Measurements from ENCODE around the gene TMTC1.

Gene TMTC1

GRCh38 chr12:29681370-29681769, 102.4 kb downstream of the TMTC1 start:
- no CpG with 5 or more reads among the region's 1 CpG for WGBS (ENCODE audit: insufficient coverage, insufficient read length)
- H3K36me3 ChIP-seq (ENCODE audit: control insufficient read depth, insufficient read depth, low read length): no peaks in the 10 kb centered on the region
- no peak for DNase-seq (ENCODE audit: low read depth, low spot score)
- H3K4me1 ChIP-seq (ENCODE audit: control insufficient read depth, insufficient read depth, low read length): no peaks in the 10 kb centered on the region
- H3K27me3 ChIP-seq (ENCODE audit: control insufficient read depth, insufficient read depth, low read length): no peaks in the 10 kb centered on the region
- no peaks in the 10 kb centered on the region for H3K9me3 ChIP-seq (ENCODE audit: control insufficient read depth, insufficient read depth, low read length)
- H3K27ac ChIP-seq (ENCODE audit: low read length): no peak overlapping the region
- no peak overlapping the region for H3K4me3 ChIP-seq (ENCODE audit: low read length)

GRCh38 chr12:29676676-29677075, 107.1 kb downstream of the TMTC1 start:
- Histone ChIP-seq H3K27me3 (ENCODE audit: control insufficient read depth, insufficient read depth, low read length) (no peaks in the 10 kb centered on the region), H3K27ac (ENCODE audit: low read length) (no peak overlapping the region), H3K4me1 (ENCODE audit: control insufficient read depth, insufficient read depth, low read length) (no peaks in the 10 kb centered on the region), H3K4me3 (ENCODE audit: low read length) (no peak overlapping the region), H3K9me3 (ENCODE audit: control insufficient read depth, insufficient read depth, low read length) (no peaks in the 10 kb centered on the region), H3K36me3 (ENCODE audit: control insufficient read depth, insufficient read depth, low read length) (no peaks in the 10 kb centered on the region)
- WGBS (ENCODE audit: insufficient coverage, insufficient read length): no CpG with 5 or more reads among the region's 2 CpGs
- no peak for DNase-seq (ENCODE audit: low read depth, low spot score)

- Histone ChIP-seq H3K4me1 (ENCODE audit: control insufficient read depth, insufficient read depth, low read length) (no peaks in the 10 kb centered on the region), H3K4me3 (ENCODE audit: low read length) (no peak overlapping the region), H3K27me3 (ENCODE audit: control insufficient read depth, insufficient read depth, low read length) (no peaks in the 10 kb centered on the region), H3K36me3 (ENCODE audit: control insufficient read depth, insufficient read depth, low read length) (no peaks in the 10 kb centered on the region), H3K9me3 (ENCODE audit: control insufficient read depth, insufficient read depth, low read length) (no peaks in the 10 kb centered on the region), H3K27ac (ENCODE audit: low read length) (no peak overlapping the region)
- DNase-seq (ENCODE audit: low read depth, low spot score): no peak
- WGBS (ENCODE audit: insufficient coverage, insufficient read length): no CpG with 5 or more reads among the region's 5 CpGs
Measured at GRCh38 chr12:29674463-29674862, 109.3 kb downstream of the TMTC1 start.

- H3K36me3 ChIP-seq (ENCODE audit: control insufficient read depth, insufficient read depth, low read length): no peaks in the 10 kb centered on the region
- H3K27ac ChIP-seq (ENCODE audit: low read length): no peak overlapping the region
- H3K9me3 ChIP-seq (ENCODE audit: control insufficient read depth, insufficient read depth, low read length): no peaks in the 10 kb centered on the region
- no CpG with 5 or more reads among the region's 3 CpGs for WGBS (ENCODE audit: insufficient coverage, insufficient read length)
- DNase-seq (ENCODE audit: low read depth, low spot score): no peak
- no peaks in the 10 kb centered on the region for H3K4me1 ChIP-seq (ENCODE audit: control insufficient read depth, insufficient read depth, low read length)
- H3K27me3 ChIP-seq (ENCODE audit: control insufficient read depth, insufficient read depth, low read length): no peaks in the 10 kb centered on the region
- H3K4me3 ChIP-seq (ENCODE audit: low read length): no peak overlapping the region
Measured at GRCh38 chr12:29673346-29673745, 110.4 kb downstream of the TMTC1 start.

- Histone ChIP-seq H3K36me3 (ENCODE audit: control insufficient read depth, insufficient read depth, low read length) (no peaks in the 10 kb centered on the region), H3K9me3 (ENCODE audit: control insufficient read depth, insufficient read depth, low read length) (no peaks in the 10 kb centered on the region), H3K27me3 (ENCODE audit: control insufficient read depth, insufficient read depth, low read length) (no peaks in the 10 kb centered on the region), H3K27ac (ENCODE audit: low read length) (no peak overlapping the region), H3K4me1 (ENCODE audit: control insufficient read depth, insufficient read depth, low read length) (no peaks in the 10 kb centered on the region), H3K4me3 (ENCODE audit: low read length) (no peak overlapping the region)
- no peak for DNase-seq (ENCODE audit: low read depth, low spot score)
- WGBS (ENCODE audit: insufficient coverage, insufficient read length): no CpG with 5 or more reads among the region's 4 CpGs
Measured at GRCh38 chr12:29672580-29672979, 111.2 kb downstream of the TMTC1 start.

GRCh38 chr12:29671742-29672141, 112.0 kb downstream of the TMTC1 start:
- DNase-seq (ENCODE audit: low read depth, low spot score): no peak
- Histone ChIP-seq H3K36me3 (ENCODE audit: control insufficient read depth, insufficient read depth, low read length) (no peaks in the 10 kb centered on the region), H3K27me3 (ENCODE audit: control insufficient read depth, insufficient read depth, low read length) (no peaks in the 10 kb centered on the region), H3K4me1 (ENCODE audit: control insufficient read depth, insufficient read depth, low read length) (no peaks in the 10 kb centered on the region), H3K27ac (ENCODE audit: low read length) (no peak overlapping the region), H3K4me3 (ENCODE audit: low read length) (no peak overlapping the region), H3K9me3 (ENCODE audit: control insufficient read depth, insufficient read depth, low read length) (no peaks in the 10 kb centered on the region)
- WGBS (ENCODE audit: insufficient coverage, insufficient read length): no CpG with 5 or more reads among the region's 2 CpGs

- H3K9me3 ChIP-seq (ENCODE audit: control insufficient read depth, insufficient read depth, low read length): no peaks in the 10 kb centered on the region
- no peaks in the 10 kb centered on the region for H3K4me1 ChIP-seq (ENCODE audit: control insufficient read depth, insufficient read depth, low read length)
- no peak for DNase-seq (ENCODE audit: low read depth, low spot score)
- H3K27me3 ChIP-seq (ENCODE audit: control insufficient read depth, insufficient read depth, low read length): no peaks in the 10 kb centered on the region
- no peak overlapping the region for H3K4me3 ChIP-seq (ENCODE audit: low read length)
- H3K27ac ChIP-seq (ENCODE audit: low read length): no peak overlapping the region
- no CpG with 5 or more reads among the region's 2 CpGs for WGBS (ENCODE audit: insufficient coverage, insufficient read length)
- H3K36me3 ChIP-seq (ENCODE audit: control insufficient read depth, insufficient read depth, low read length): no peaks in the 10 kb centered on the region
Measured at GRCh38 chr12:29667011-29667410, 116.7 kb downstream of the TMTC1 start.

- no peaks in the 10 kb centered on the region for H3K27me3 ChIP-seq (ENCODE audit: control insufficient read depth, insufficient read depth, low read length)
- 100% methylated on average over 1 of the region's 5 CpGs for WGBS (ENCODE audit: insufficient coverage, insufficient read length)
- no peak overlapping the region for H3K27ac ChIP-seq (ENCODE audit: low read length)
Measured at GRCh38 chr12:29665107-29665506, 118.6 kb downstream of the TMTC1 start.

GRCh38 chr12:29662734-29663323, 120.9 kb downstream of the TMTC1 start:
- no peak for DNase-seq (ENCODE audit: low read depth, low spot score)
- Histone ChIP-seq H3K4me3 (ENCODE audit: low read length) (no peak overlapping the region), H3K27me3 (ENCODE audit: control insufficient read depth, insufficient read depth, low read length) (no peaks in the 10 kb centered on the region), H3K9me3 (ENCODE audit: control insufficient read depth, insufficient read depth, low read length) (no peaks in the 10 kb centered on the region), H3K36me3 (ENCODE audit: control insufficient read depth, insufficient read depth, low read length) (no peaks in the 10 kb centered on the region), H3K27ac (ENCODE audit: low read length) (no peak overlapping the region), H3K4me1 (ENCODE audit: control insufficient read depth, insufficient read depth, low read length) (no peaks in the 10 kb centered on the region)
- no CpG with 5 or more reads among the region's 9 CpGs for WGBS (ENCODE audit: insufficient coverage, insufficient read length)

More at GRCh38 chr12:29665107-29665506, 118.6 kb downstream of the TMTC1 start:
- Histone ChIP-seq H3K4me3 (ENCODE audit: low read length) (no peak overlapping the region), H3K36me3 (ENCODE audit: control insufficient read depth, insufficient read depth, low read length) (no peaks in the 10 kb centered on the region), H3K9me3 (ENCODE audit: control insufficient read depth, insufficient read depth, low read length) (no peaks in the 10 kb centered on the region), H3K4me1 (ENCODE audit: control insufficient read depth, insufficient read depth, low read length) (no peaks in the 10 kb centered on the region)
- DNase-seq (ENCODE audit: low read depth, low spot score): no peak

GRCh38 chr12:29660847-29661246, 122.9 kb downstream of the TMTC1 start:
- Histone ChIP-seq H3K4me1 (ENCODE audit: control insufficient read depth, insufficient read depth, low read length) (no peaks in the 10 kb centered on the region; the same call in 1 of the 2 replicates), H3K36me3 (ENCODE audit: control insufficient read depth, insufficient read depth, low read length) (no peaks in the 10 kb centered on the region), H3K9me3 (ENCODE audit: control insufficient read depth, insufficient read depth, low read length) (no peaks in the 10 kb centered on the region), H3K27ac (ENCODE audit: low read length) (no peak overlapping the region), H3K4me3 (ENCODE audit: low read length) (no peak overlapping the region), H3K27me3 (ENCODE audit: control insufficient read depth, insufficient read depth, low read length) (no peaks in the 10 kb centered on the region)
- no peak for DNase-seq (ENCODE audit: low read depth, low spot score)
- no CpG with 5 or more reads among the region's 6 CpGs for WGBS (ENCODE audit: insufficient coverage, insufficient read length)

GRCh38 chr12:29656762-29657538, 126.8 kb downstream of the TMTC1 start:
- Histone ChIP-seq H3K36me3 (ENCODE audit: control insufficient read depth, insufficient read depth, low read length) (no peaks in the 10 kb centered on the region), H3K27me3 (ENCODE audit: control insufficient read depth, insufficient read depth, low read length) (no peaks in the 10 kb centered on the region), H3K9me3 (ENCODE audit: control insufficient read depth, insufficient read depth, low read length) (no peaks in the 10 kb centered on the region), H3K4me1 (ENCODE audit: control insufficient read depth, insufficient read depth, low read length) (no peaks in the 10 kb centered on the region; the same call in 1 of the 2 replicates), H3K4me3 (ENCODE audit: low read length) (no peak overlapping the region), H3K27ac (ENCODE audit: low read length) (no peak overlapping the region)
- WGBS (ENCODE audit: insufficient coverage, insufficient read length): no CpG with 5 or more reads among the region's 3 CpGs
- no peak for DNase-seq (ENCODE audit: low read depth, low spot score)
